Trophoblast cell (in vitro differentiated cells and primary cell): ENCODE measurements around the gene PREP.

Experiments
- DNase-seq, 2 donors: peaks; one replicate each; pipeline ENCODE4 v3.0.0-alpha.2; 2016
- H2AFZ ChIP-seq: 2 replicates; pipeline ENCODE4 v1.6.1; 2013; ENCODE audit warnings: low read length, moderate library complexity, mild to moderate bottlenecking; ENCODE audit not compliant: insufficient read depth, poor library complexity
- H2AK5ac ChIP-seq: 2 replicates; pipeline ENCODE4 v1.6.1; 2013; ENCODE audit warnings: mild to moderate bottlenecking, low read length
- H2BK120ac ChIP-seq: 2 replicates; pipeline ENCODE4 v1.6.1; 2013; ENCODE audit warnings: low read length, mild to moderate bottlenecking, moderate library complexity; ENCODE audit not compliant: insufficient read depth, poor library complexity
- H2BK12ac ChIP-seq: 2 replicates; pipeline ENCODE4 v1.6.1; 2013; ENCODE audit warnings: mild to moderate bottlenecking, low read length, moderate library complexity
- H2BK5ac ChIP-seq: 2 replicates; pipeline ENCODE4 v1.6.1; 2013; ENCODE audit warnings: low read length, low read depth, moderate library complexity, mild to moderate bottlenecking; ENCODE audit not compliant: poor library complexity
- H3K14ac ChIP-seq: 2 replicates; pipeline ENCODE4 v1.6.1; 2013; ENCODE audit warnings: mild to moderate bottlenecking, low read length
- H3K18ac ChIP-seq: 2 replicates; pipeline ENCODE4 v1.6.1; 2013; ENCODE audit warnings: mild to moderate bottlenecking, low read length
- H3K23ac ChIP-seq: 2 replicates; pipeline ENCODE4 v1.6.1; 2013; ENCODE audit warnings: low read length
- H3K27ac ChIP-seq: 2 replicates; pipeline ENCODE4 v1.5.1; 2013; ENCODE audit warnings: low read depth, mild to moderate bottlenecking, inconsistent platforms, low read length, moderate library complexity
- H3K27me3 ChIP-seq: 2 replicates; pipeline ENCODE4 v1.6.1; 2013; ENCODE audit warnings: inconsistent platforms, mild to moderate bottlenecking, low read length, moderate library complexity; ENCODE audit not compliant: insufficient read depth
- H3K36me3 ChIP-seq, 2 experiments: 1 replicate in 1 of 2; 2 replicates in 1 of 2; pipeline ENCODE4 v1.6.1; 2013; ENCODE audit warnings: low read length in 2 of 2, mild to moderate bottlenecking in 2 of 2, moderate library complexity in 1 of 2; ENCODE audit not compliant: insufficient read depth in 2 of 2, control insufficient read depth in 1 of 2
- H3K4ac ChIP-seq: 2 replicates; pipeline ENCODE4 v1.6.1; 2013; ENCODE audit warnings: low read depth, mild to moderate bottlenecking, low read length, moderate library complexity
- H3K4me1 ChIP-seq, 2 experiments: 1 replicate in 1 of 2; 2 replicates in 1 of 2; pipeline ENCODE4 v1.6.1; 2013; ENCODE audit warnings: low read length in 2 of 2, mild to moderate bottlenecking in 2 of 2, moderate library complexity in 1 of 2; ENCODE audit not compliant: insufficient read depth in 2 of 2, control insufficient read depth in 1 of 2
- H3K4me2 ChIP-seq: 2 replicates; pipeline ENCODE4 v1.6.1; 2013; ENCODE audit warnings: inconsistent platforms, mild to moderate bottlenecking, low read length, moderate library complexity
- H3K4me3 ChIP-seq: 2 replicates; pipeline ENCODE4 v1.5.1; 2013; ENCODE audit warnings: mild to moderate bottlenecking, low read depth, low read length, inconsistent platforms
- H3K79me1 ChIP-seq: one replicate; pipeline ENCODE4 v1.6.1; 2013; ENCODE audit warnings: low read length
- H3K79me2 ChIP-seq: 2 replicates; pipeline ENCODE4 v1.6.1; 2013; ENCODE audit warnings: low read length, mild to moderate bottlenecking; ENCODE audit not compliant: control insufficient read depth, insufficient read depth, poor library complexity
- H3K9ac ChIP-seq: 2 replicates; pipeline ENCODE4 v1.6.1; 2013; ENCODE audit warnings: mild to moderate bottlenecking, low read length
- H3K9me3 ChIP-seq: 2 replicates; pipeline ENCODE4 v1.6.1; 2013; ENCODE audit warnings: low read depth, mild to moderate bottlenecking, control low read depth, inconsistent platforms, low read length; ENCODE audit not compliant: insufficient read depth
- H4K12ac ChIP-seq: 2 replicates; pipeline ENCODE4 v1.6.1; 2013; ENCODE audit warnings: low read depth, mild to moderate bottlenecking, low read length, moderate library complexity
- H4K8ac ChIP-seq: 2 replicates; pipeline ENCODE4 v1.6.1; 2013; ENCODE audit warnings: low read depth, mild to moderate bottlenecking, low read length, moderate library complexity
- H4K91ac ChIP-seq: one replicate; pipeline ENCODE4 v1.6.1; 2013; ENCODE audit warnings: low read depth, mild to moderate bottlenecking, low read length, moderate library complexity
- WGBS: extraction: QIAGEN DNeasy Blood & Tissue Kit; methylation state at CpG from one replicate; pipeline ENCODE4 v1.1.7; 2013; ENCODE audit warnings: missing lambda C conversion rate; ENCODE audit not compliant: insufficient read length, insufficient coverage; ENCODE audit errors: extremely low coverage; 5-methylcytosine and 5-hydroxymethylcytosine counted together

Gene PREP

DNA sequence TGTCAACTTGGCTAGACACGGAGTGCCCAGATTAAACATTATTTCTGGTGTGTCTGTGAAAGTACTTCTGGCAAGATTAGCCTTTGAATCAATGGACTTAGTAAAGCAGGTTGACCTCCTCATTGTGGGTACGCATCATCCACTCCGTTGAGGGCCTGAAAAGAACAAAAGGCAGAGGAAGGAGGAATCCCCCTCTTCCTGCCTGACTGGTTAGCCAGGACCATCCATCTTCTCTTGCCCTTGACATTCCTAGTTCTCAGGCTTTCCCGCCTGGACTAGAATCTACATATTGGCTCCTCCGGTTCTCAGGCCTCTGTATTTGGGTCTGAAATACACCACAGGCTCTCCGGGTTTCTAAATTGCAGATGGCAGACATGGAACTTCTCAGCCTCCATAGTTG is 149.1 kb downstream of the PREP start:
- H3K79me1 ChIP-seq: no peaks in the 10 kb centered on the region
- H3K14ac ChIP-seq: no peak overlapping the region
- H3K36me3 ChIP-seq: no peaks in the 10 kb centered on the region
- H2AFZ ChIP-seq: no peak overlapping the region
- no peak overlapping the region for H3K18ac ChIP-seq
- H4K8ac ChIP-seq: no peak overlapping the region
- no peaks in the 10 kb centered on the region for H3K9me3 ChIP-seq
- no peak overlapping the region for H2BK5ac ChIP-seq
- H3K27ac ChIP-seq: no peak overlapping the region
- peak in 1 of 2 donors; percentile 6 for DNase-seq
- H4K12ac ChIP-seq: no peak overlapping the region
- no peak overlapping the region for H3K4me3 ChIP-seq
- H2AK5ac ChIP-seq: no peak overlapping the region
- H4K91ac ChIP-seq: no peak overlapping the region
- peaks cover 2 to 7% of the 10 kb centered on the region in 2 experiments for H3K4me1 ChIP-seq
- H3K9ac ChIP-seq: no peak overlapping the region
- H3K27me3 ChIP-seq: no peaks in the 10 kb centered on the region
- no peak overlapping the region for H3K23ac ChIP-seq
- no peak overlapping the region for H3K4ac ChIP-seq
- H2BK12ac ChIP-seq: no peak overlapping the region
- H3K79me2 ChIP-seq: no peaks in the 10 kb centered on the region
- no CpG with 5 or more reads among the region's 6 CpGs for WGBS
- H3K4me2 ChIP-seq: peak overlapping the region; percentile 13
- H2BK120ac ChIP-seq: no peak overlapping the region

- H2BK12ac ChIP-seq: no peak overlapping the region
- H3K4me3 ChIP-seq: no peak overlapping the region
- H3K4me2 ChIP-seq: no peak overlapping the region
- no peak overlapping the region for H3K18ac ChIP-seq
- no peak overlapping the region for H3K27ac ChIP-seq
- no peak for DNase-seq
- no peak overlapping the region for H4K12ac ChIP-seq
- H4K91ac ChIP-seq: no peak overlapping the region
- no peaks in the 10 kb centered on the region for H3K9me3 ChIP-seq
- no peak overlapping the region for H2AFZ ChIP-seq
- no peak overlapping the region for H3K9ac ChIP-seq
- H3K14ac ChIP-seq: no peak overlapping the region
- H3K79me2 ChIP-seq: no peaks in the 10 kb centered on the region
- H3K27me3 ChIP-seq: no peaks in the 10 kb centered on the region
- no peak overlapping the region for H2AK5ac ChIP-seq
- no peak overlapping the region for H2BK5ac ChIP-seq
- H3K79me1 ChIP-seq: no peaks in the 10 kb centered on the region
- WGBS: no CpG with 5 or more reads among the region's 2 CpGs
- H3K36me3 ChIP-seq: no peaks in the 10 kb centered on the region
- no peak overlapping the region for H2BK120ac ChIP-seq
- peaks cover 2 to 7% of the 10 kb centered on the region in 2 experiments for H3K4me1 ChIP-seq
- no peak overlapping the region for H4K8ac ChIP-seq
- no peak overlapping the region for H3K4ac ChIP-seq
- no peak overlapping the region for H3K23ac ChIP-seq
Measured at GRCh38 chr6:105251689-105252088, 151.2 kb downstream of the PREP start.

DNA sequence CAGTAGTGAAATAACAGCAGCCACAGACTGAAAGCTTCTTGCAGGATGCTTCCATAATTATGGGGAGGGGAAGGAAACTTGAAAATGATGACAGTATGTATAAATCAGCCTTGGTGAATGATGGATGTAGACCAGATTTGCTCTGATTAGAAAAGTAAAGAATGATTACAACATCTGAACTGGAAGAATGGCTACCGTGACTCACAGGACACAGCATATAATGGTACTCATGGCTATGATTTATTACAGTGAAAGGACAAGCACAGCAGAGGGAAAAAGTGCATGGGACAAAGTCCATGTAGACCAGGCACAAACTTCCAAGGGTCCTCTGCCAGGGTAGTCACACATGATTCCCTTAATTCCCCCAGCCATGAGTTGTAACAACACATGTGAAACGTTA is 152.3 kb downstream of the PREP start:
- Histone ChIP-seq H3K18ac (no peak overlapping the region), H3K9me3 (no peaks in the 10 kb centered on the region), H3K9ac (no peak overlapping the region), H3K27me3 (no peaks in the 10 kb centered on the region), H3K4me2 (no peak overlapping the region), H4K91ac (no peak overlapping the region), H3K4me3 (no peak overlapping the region), H3K4ac (no peak overlapping the region), H3K4me1 (peaks cover 2 to 7% of the 10 kb centered on the region in 2 experiments), H4K8ac (no peak overlapping the region), H2BK120ac (no peak overlapping the region), H3K79me1 (no peaks in the 10 kb centered on the region), H4K12ac (no peak overlapping the region), H3K79me2 (no peaks in the 10 kb centered on the region), H3K14ac (no peak overlapping the region), H3K36me3 (no peaks in the 10 kb centered on the region), H2BK5ac (no peak overlapping the region), H3K27ac (no peak overlapping the region), H3K23ac (no peak overlapping the region), H2AK5ac (no peak overlapping the region), H2BK12ac (no peak overlapping the region), H2AFZ (no peak overlapping the region)
- no CpG with 5 or more reads among the region's 2 CpGs for WGBS
- DNase-seq: peak; percentile 13 to 37

GRCh38 chr6:105243487-105243886 is 159.4 kb downstream of the PREP start:
- Histone ChIP-seq H3K18ac (no peak overlapping the region), H3K79me2 (no peaks in the 10 kb centered on the region), H3K9me3 (peaks cover 4% of the 10 kb centered on the region), H2BK5ac (no peak overlapping the region), H3K36me3 (no peaks in the 10 kb centered on the region), H4K91ac (no peak overlapping the region), H3K4me1 (no peaks in the 10 kb centered on the region), H4K12ac (no peak overlapping the region), H4K8ac (no peak overlapping the region), H2BK120ac (no peak overlapping the region), H2AFZ (no peak overlapping the region), H3K27ac (no peak overlapping the region), H3K14ac (no peak overlapping the region), H3K23ac (no peak overlapping the region), H3K4me3 (no peak overlapping the region), H3K27me3 (no peaks in the 10 kb centered on the region), H2AK5ac (no peak overlapping the region), H2BK12ac (no peak overlapping the region), H3K4ac (no peak overlapping the region), H3K79me1 (no peaks in the 10 kb centered on the region), H3K9ac (no peak overlapping the region), H3K4me2 (no peak overlapping the region)
- no CpG with 5 or more reads among the region's 2 CpGs for WGBS
- no peak for DNase-seq
